CD14-positive monocyte (primary cell): ENCODE measurements around the gene TMPRSS3. TPM values are rescaled to one million over a fixed set of nuclear protein-coding genes. Genes with fewer than 3 reads are reported as not detected.

ENCODE experiments used
- DNase-seq, 3 donors: peaks; one replicate each; pipeline ENCODE4 v3.0.0-alpha.2; 2011 to 2022
- H2AFZ ChIP-seq: 2 replicates; pipeline ENCODE4 v1.6.0; 2012; ENCODE audit warnings: mild to moderate bottlenecking, low read depth, low read length, inconsistent platforms; ENCODE audit not compliant: insufficient read depth, poor library complexity, severe bottlenecking
- H3K27ac ChIP-seq, 2 donors: 1 replicate in 1 of 2; 2 replicates in 1 of 2; pipeline ENCODE4 v1.5.1; 2012 to 2013; ENCODE audit warnings: low read length in 2 of 2, control low read depth in 1 of 2, inconsistent platforms in 1 of 2, low read depth in 1 of 2, mild to moderate bottlenecking in 1 of 2
- H3K27me3 ChIP-seq, 2 donors: one replicate each; pipeline versions ENCODE4 v1.6.0 to v1.6.1; 2011 to 2013; ENCODE audit warnings: low read length in 2 of 2; ENCODE audit not compliant: control insufficient read depth in 2 of 2, insufficient read depth in 2 of 2
- H3K36me3 ChIP-seq, 2 donors: replicated peaks in 1 of 2; 1 replicate in 1 of 2; 2 replicates in 1 of 2; pipeline versions ENCODE4 v1.5.1 to v1.6.1; 2012 to 2013; ENCODE audit warnings: low read length in 2 of 2, control low read depth in 1 of 2, inconsistent platforms in 1 of 2, mild to moderate bottlenecking in 1 of 2; ENCODE audit not compliant: insufficient read depth in 2 of 2, control insufficient read depth in 1 of 2
- H3K4me1 ChIP-seq, 2 donors: 1 replicate in 1 of 2; 2 replicates in 1 of 2; pipeline versions ENCODE4 v1.5.1 to v1.6.1; 2012 to 2013; ENCODE audit warnings: low read length in 2 of 2, control low read depth in 1 of 2, inconsistent platforms in 1 of 2, mild to moderate bottlenecking in 1 of 2, moderate library complexity in 1 of 2; ENCODE audit not compliant: insufficient read depth in 2 of 2, control insufficient read depth in 1 of 2
- H3K4me2 ChIP-seq: replicated peaks from 2 replicates; pipeline ENCODE3; 2012; ENCODE audit warnings: low read length, moderate library complexity, mild to moderate bottlenecking; ENCODE audit not compliant: poor library complexity, severe bottlenecking; ENCODE audit errors: extremely low read depth
- H3K4me3 ChIP-seq, 3 experiments: fragments of 200-600 bp in 1 of 3; sonication (generic) in 1 of 3; replicated peaks in 1 of 3; 1 replicate in 2 of 3; 2 replicates in 1 of 3; pipeline ENCODE4 v1.5.1; 2011 to 2013; ENCODE audit warnings: low read length in 3 of 3, mild to moderate bottlenecking in 3 of 3, control low read depth in 2 of 3, low read depth in 2 of 3, inconsistent platforms in 1 of 3, moderate library complexity in 1 of 3
- H3K79me2 ChIP-seq: 2 replicates; pipeline ENCODE4 v1.6.0; 2012; ENCODE audit warnings: mild to moderate bottlenecking, control low read depth, inconsistent platforms, low read length, moderate library complexity; ENCODE audit not compliant: insufficient read depth
- H3K9ac ChIP-seq: 2 replicates; pipeline ENCODE4 v1.6.0; 2017; ENCODE audit warnings: low read length, mild to moderate bottlenecking; ENCODE audit not compliant: insufficient read depth, poor library complexity, severe bottlenecking
- H3K9me3 ChIP-seq, 2 donors: replicated peaks in 1 of 2; 1 replicate in 1 of 2; 2 replicates in 1 of 2; pipeline versions ENCODE4 v1.5.1 to v1.6.1; 2012 to 2013; ENCODE audit warnings: low read length in 2 of 2, control low read depth in 1 of 2; ENCODE audit not compliant: control insufficient read depth in 1 of 2, insufficient read depth in 1 of 2
- H4K20me1 ChIP-seq: 2 replicates; pipeline ENCODE4 v1.6.0; 2012; ENCODE audit warnings: mild to moderate bottlenecking, low read length, control low read depth, moderate library complexity; ENCODE audit not compliant: insufficient read depth
- H3K27ac Mint-ChIP-seq, 7 donors: one replicate each; pipeline ENCODE4 v1.8.0; 2020; ENCODE audit warnings: mild to moderate bottlenecking in 7 of 7, mixed read lengths in 7 of 7, moderate library complexity in 6 of 7, inconsistent platforms in 2 of 7
- H3K27me3 Mint-ChIP-seq, 3 donors: one replicate each; pipeline ENCODE4 v1.8.0; 2021 to 2022; ENCODE audit warnings: low read depth in 3 of 3, mild to moderate bottlenecking in 3 of 3, mixed read lengths in 3 of 3, moderate library complexity in 3 of 3, inconsistent platforms in 1 of 3
- H3K36me3 Mint-ChIP-seq, 2 donors: one replicate each; pipeline ENCODE4 v1.8.0; 2020; ENCODE audit warnings: mixed read lengths in 2 of 2, inconsistent platforms in 1 of 2, mild to moderate bottlenecking in 1 of 2
- H3K4me1 Mint-ChIP-seq: one replicate; pipeline ENCODE4 v1.8.0; 2020; ENCODE audit warnings: mild to moderate bottlenecking, mixed read lengths
- H3K4me3 Mint-ChIP-seq, 2 donors: one replicate each; pipeline ENCODE4 v1.8.0; 2020; ENCODE audit warnings: mild to moderate bottlenecking in 2 of 2, mixed read lengths in 2 of 2, moderate library complexity in 1 of 2
- H3K9me3 Mint-ChIP-seq, 7 donors: one replicate each; pipeline ENCODE4 v1.8.0; 2020 to 2022; ENCODE audit warnings: mixed read lengths in 7 of 7, mild to moderate bottlenecking in 6 of 7, moderate library complexity in 6 of 7, inconsistent platforms in 2 of 7
- WGBS: methylation state at CpG from one replicate; pipeline ENCODE4 v1.1.5; 2013; ENCODE audit warnings: missing lambda C conversion rate; ENCODE audit not compliant: insufficient coverage; 5-methylcytosine and 5-hydroxymethylcytosine counted together
- intact Hi-C, 2 donors: fragments of 100-400 bp; cut with micrococcal nuclease; formaldehyde crosslinking; loops; one replicate each; pipeline versions ENCODE4 v1.15.0 to v1.15.1; 2023
- polyA plus RNA-seq, 3 donors: library from polyadenylated mRNA; depleted of rRNA in 1 of 3; unstranded in 2 of 3; stranded (reverse) in 1 of 3; fragments of 300-500 nt in 2 of 3; fragments of >200 nt in 1 of 3; fragmentation: Illumina TruSeq in 2 of 3; gene quantifications; 1 replicate in 2 of 3; 2 replicates in 1 of 3; pipeline ENCODE4 v1.2.3, GENCODE V29; 2012 to 2021
- TF ChIP-seq, protein P1 (sequence below): fragments of 200-600 bp; IDR thresholded peaks from one replicate; pipeline ENCODE4 v1.8.0; 2022; ENCODE audit warnings: antibody characterized with exemption, mild to moderate bottlenecking

TMPRSS3 gene
- polyA plus RNA-seq, 3 donors: 0.30 TPM; not detected in 2

DNA sequence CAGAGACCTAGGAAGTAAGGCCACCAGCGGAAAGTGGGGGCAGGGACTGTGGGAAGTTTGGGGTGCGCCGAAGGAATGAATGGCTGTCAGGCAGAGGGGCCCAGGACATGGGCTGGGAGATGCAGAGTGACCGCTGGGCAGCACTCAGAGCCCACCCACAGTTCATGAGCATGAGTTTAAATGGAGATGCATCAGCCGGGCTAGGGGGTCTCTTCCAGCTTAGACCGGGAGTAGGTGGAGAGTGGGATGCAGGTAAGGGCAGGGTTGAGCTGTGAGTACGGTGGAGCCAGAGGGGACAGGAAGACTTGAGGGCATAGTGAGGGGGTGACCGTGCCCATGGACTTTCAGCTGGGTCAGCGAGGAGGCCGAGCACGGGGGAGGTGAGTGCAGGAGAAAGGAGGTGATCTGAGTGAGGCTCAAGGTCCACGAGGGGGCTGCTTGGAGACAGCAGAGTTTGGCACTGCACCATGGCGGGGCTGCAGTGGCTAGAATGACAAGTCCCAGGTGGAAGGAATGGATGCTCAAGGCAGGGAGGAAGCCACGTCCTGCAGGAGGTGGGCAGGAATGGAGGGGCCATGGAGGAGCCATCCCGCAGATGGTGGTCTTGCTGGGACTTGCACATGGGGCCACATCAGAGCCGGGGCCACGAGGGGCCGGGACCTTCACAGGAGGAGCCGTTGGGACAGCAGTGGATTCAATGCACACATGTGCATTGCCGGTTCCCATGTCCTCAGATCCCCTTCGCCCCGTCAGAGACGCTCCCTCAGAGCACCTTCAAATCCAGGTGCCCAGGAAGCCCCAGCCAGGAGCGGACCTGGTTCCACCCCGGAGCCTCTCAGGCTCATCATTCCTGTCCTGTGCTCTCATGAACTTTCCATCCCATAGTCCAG is 42.7 kb upstream of the TMPRSS3 start:
- Histone ChIP-seq H3K4me2 (no peak overlapping the region), H3K79me2 (no peaks in the 10 kb centered on the region), H4K20me1 (no peaks in the 10 kb centered on the region), H3K9me3 (no peaks in the 10 kb centered on the region), H3K4me1 (no peaks in the 10 kb centered on the region), H3K27ac (no peak overlapping the region), H3K9ac (no peak overlapping the region), H3K4me3 (no peak overlapping the region), H2AFZ (no peak overlapping the region), H3K36me3 (no peaks in the 10 kb centered on the region), H3K27me3 (no peaks in the 10 kb centered on the region)
- no peak for DNase-seq
- Mint-ChIP-seq H3K4me1 (peaks cover 2% of the 10 kb centered on the region), H3K27me3 (no peaks in the 10 kb centered on the region), H3K4me3 (no peak overlapping the region), H3K27ac (no peak overlapping the region), H3K36me3 (no peaks in the 10 kb centered on the region), H3K9me3 (peaks cover 0 to 6% (median 3%) of the 10 kb centered on the region in 7 donors)
- TF ChIP-seq, protein P1, sequence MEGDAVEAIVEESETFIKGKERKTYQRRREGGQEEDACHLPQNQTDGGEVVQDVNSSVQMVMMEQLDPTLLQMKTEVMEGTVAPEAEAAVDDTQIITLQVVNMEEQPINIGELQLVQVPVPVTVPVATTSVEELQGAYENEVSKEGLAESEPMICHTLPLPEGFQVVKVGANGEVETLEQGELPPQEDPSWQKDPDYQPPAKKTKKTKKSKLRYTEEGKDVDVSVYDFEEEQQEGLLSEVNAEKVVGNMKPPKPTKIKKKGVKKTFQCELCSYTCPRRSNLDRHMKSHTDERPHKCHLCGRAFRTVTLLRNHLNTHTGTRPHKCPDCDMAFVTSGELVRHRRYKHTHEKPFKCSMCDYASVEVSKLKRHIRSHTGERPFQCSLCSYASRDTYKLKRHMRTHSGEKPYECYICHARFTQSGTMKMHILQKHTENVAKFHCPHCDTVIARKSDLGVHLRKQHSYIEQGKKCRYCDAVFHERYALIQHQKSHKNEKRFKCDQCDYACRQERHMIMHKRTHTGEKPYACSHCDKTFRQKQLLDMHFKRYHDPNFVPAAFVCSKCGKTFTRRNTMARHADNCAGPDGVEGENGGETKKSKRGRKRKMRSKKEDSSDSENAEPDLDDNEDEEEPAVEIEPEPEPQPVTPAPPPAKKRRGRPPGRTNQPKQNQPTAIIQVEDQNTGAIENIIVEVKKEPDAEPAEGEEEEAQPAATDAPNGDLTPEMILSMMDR: no peak
- intact Hi-C loops: no loop called here
- 87% methylated on average over 25 of the region's 25 CpGs for WGBS

DNA sequence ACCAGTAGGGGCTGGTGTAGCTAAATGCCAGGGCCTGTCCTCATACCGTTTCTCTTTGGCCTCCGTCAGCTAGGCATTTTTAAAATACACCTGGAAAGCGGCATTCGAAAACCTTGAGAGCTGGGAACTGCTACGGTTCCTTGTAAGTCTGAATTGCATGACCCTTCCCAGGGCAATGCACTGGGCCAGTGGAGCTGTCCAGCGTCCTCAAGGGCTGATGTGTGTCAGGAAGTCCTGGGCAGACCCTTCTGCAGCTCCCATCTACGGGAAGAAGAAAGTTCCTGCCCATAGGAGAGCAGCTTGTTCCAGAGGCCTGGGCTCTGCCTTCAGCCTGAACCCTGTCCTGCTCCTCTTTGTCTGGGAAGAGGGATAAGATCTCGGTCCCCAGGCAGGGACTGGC is 41.9 kb upstream of the TMPRSS3 start:
- TF ChIP-seq, protein P1: no peak
- no peak overlapping the region for H3K4me3 Mint-ChIP-seq
- Histone ChIP-seq H4K20me1 (no peaks in the 10 kb centered on the region), H3K4me2 (no peak overlapping the region), H3K9me3 (no peaks in the 10 kb centered on the region), H3K27ac (no peak overlapping the region), H3K4me1 (no peaks in the 10 kb centered on the region), H3K27me3 (no peaks in the 10 kb centered on the region), H3K36me3 (no peaks in the 10 kb centered on the region), H3K9ac (no peak overlapping the region), H3K79me2 (no peaks in the 10 kb centered on the region), H2AFZ (no peak overlapping the region), H3K4me3 (no peak overlapping the region)
- peaks cover 2% of the 10 kb centered on the region for H3K4me1 Mint-ChIP-seq
- intact Hi-C loops: no loop called here
- 81% methylated on average over 8 of the region's 8 CpGs for WGBS
- no peak overlapping the region for H3K27ac Mint-ChIP-seq
- H3K36me3 Mint-ChIP-seq: no peaks in the 10 kb centered on the region
- DNase-seq: no peak
- H3K9me3 Mint-ChIP-seq: peaks cover 0 to 7% (median 3%) of the 10 kb centered on the region in 7 donors
- no peaks in the 10 kb centered on the region for H3K27me3 Mint-ChIP-seq
